Measurements from ENCODE around the gene EPHB2. TPM values are rescaled to one million over a fixed set of nuclear protein-coding genes. Genes with fewer than 3 reads are reported as not detected.

EPHB2 gene
- polyA plus RNA-seq, 4 donors, result 12.4 to 67.9 (median 14.5) TPM

DNA sequence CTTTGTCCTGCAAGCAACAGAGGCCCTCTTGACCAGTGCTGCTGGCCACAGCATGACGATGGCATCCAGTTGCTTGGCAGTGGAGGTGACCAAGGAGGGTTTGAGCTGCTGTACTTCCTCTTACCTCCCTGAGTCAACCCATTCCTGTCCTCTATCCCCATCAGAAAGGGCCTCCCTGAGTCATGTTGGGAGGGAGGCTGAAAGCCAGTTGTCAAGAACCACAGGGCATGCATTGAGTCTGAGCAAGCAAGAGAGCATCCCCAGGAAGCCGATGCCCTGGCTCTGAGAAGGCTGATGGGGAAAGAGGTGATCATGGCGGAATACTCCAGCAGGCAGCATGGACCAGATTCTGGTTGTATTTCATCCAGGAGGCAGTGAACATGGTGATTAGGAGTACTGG, 192.5 kb downstream of the EPHB2 start:
- no peak for DNase-seq (ENCODE audit: low read depth in 4 of 4, low spot score in 3 of 4)

- DNase-seq (ENCODE audit: low read depth in 4 of 4, low spot score in 3 of 4), result no peak
Observed at GRCh38 chr1:22906968-22907367, 196.3 kb downstream of the EPHB2 start.

DNA sequence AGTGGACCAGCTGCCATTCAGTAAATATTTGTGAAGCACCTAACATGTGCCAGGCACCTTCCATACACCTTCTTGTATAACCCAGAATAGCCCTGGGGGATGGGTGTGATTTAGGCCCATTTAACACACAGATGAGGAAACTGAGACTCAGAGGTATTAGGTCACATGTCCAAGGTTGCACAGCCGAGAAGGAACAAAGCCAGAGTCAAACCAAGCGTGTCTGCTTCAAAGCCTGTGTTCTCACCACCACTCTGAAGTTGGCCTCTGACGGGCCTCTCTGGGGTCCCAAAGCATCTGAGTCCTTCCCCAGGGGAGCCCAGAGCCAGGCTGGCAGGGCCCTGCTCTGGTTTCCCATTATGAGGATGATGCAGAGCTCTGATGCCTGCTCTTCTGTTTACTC, 196.9 kb downstream of the EPHB2 start:
- no peak for DNase-seq (ENCODE audit: low read depth in 4 of 4, low spot score in 3 of 4)

- no peak for DNase-seq (ENCODE audit: low read depth in 4 of 4, low spot score in 3 of 4)
Observed at GRCh38 chr1:22908880-22909426, 198.3 kb downstream of the EPHB2 start.

- DNase-seq (ENCODE audit: low read depth in 4 of 4, low spot score in 3 of 4), result no peak
Observed at GRCh38 chr1:22910286-22910685, 199.6 kb downstream of the EPHB2 start.

DNA sequence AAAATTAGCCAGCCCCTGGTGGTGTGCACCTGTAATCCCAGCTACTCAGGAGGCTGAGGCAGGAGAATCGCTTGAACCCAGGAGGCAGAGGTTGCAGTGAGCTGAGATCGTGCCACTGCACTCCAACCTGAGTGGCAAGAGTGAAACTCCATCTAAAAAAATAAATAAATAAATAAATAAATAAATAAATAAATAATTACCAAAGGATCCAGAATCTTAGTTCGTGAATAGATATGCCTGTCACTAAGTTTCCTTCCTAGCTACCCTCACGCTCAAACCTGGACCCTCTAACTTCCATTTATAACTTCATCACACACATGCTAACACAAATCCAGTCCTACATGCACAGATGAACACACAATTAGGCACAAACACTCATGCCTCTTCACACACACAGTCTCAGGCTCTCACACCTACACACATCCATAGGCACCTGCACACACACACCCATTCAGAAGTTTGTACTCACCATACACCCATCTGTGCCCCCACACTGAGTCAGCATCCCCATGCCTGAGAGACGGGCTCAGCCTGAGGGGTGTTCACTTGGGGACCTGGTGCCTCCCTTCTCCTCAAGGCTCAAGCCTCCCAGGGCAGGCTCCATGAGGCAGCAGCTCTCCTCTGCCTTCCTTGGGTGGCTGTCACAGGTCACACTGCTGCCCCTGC, 200.5 kb downstream of the EPHB2 start:
- no peak for DNase-seq (ENCODE audit: low read depth in 4 of 4, low spot score in 3 of 4)

DNA sequence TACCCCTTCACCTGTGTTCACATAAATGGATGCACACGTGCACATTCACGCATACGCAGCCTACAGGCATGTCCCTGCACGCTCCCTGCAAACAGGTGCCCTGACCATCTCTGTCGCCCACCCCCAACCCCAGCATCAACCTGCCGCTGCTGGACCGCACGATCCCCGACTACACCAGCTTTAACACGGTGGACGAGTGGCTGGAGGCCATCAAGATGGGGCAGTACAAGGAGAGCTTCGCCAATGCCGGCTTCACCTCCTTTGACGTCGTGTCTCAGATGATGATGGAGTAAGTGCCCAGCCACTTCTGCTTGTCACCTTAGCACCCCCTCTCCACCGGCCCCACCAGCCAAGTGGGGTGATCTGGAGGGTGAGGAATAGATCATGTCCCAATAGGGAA, 201.7 kb downstream of the EPHB2 start:
- no peak for DNase-seq (ENCODE audit: low read depth in 4 of 4, low spot score in 3 of 4)

GRCh38 chr1:22913421-22914141, 202.9 kb downstream of the EPHB2 start:
- DNase-seq (ENCODE audit: low read depth in 4 of 4, low spot score in 3 of 4), result no peak

- no peak for DNase-seq (ENCODE audit: low read depth in 4 of 4, low spot score in 3 of 4)
Observed at GRCh38 chr1:22914156-22914555, 203.5 kb downstream of the EPHB2 start.

DNA sequence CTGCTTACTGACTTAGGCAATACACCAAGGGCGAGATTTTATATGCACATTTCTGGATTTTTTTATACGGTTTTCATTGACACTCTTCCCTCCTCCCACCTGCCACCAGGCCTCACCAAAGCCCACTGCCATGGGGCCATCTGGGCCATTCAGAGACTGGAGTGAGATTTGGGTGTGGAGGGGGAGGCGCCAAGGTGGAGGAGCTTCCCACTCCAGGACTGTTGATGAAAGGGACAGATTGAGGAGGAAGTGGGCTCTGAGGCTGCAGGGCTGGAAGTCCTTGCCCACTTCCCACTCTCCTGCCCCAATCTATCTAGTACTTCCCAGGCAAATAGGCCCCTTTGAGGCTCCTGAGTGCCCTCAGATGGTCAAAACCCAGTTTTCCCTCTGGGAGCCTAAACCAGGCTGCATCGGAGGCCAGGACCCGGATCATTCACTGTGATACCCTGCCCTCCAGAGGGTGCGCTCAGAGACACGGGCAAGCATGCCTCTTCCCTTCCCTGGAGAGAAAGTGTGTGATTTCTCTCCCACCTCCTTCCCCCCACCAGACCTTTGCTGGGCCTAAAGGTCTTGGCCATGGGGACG, 204.1 kb downstream of the EPHB2 start:
- DNase-seq (ENCODE audit: low read depth in 4 of 4, low spot score in 3 of 4), result no peak

GRCh38 chr1:22915231-22915630, 204.6 kb downstream of the EPHB2 start:
- no peak for DNase-seq (ENCODE audit: low read depth in 4 of 4, low spot score in 3 of 4)

DNA sequence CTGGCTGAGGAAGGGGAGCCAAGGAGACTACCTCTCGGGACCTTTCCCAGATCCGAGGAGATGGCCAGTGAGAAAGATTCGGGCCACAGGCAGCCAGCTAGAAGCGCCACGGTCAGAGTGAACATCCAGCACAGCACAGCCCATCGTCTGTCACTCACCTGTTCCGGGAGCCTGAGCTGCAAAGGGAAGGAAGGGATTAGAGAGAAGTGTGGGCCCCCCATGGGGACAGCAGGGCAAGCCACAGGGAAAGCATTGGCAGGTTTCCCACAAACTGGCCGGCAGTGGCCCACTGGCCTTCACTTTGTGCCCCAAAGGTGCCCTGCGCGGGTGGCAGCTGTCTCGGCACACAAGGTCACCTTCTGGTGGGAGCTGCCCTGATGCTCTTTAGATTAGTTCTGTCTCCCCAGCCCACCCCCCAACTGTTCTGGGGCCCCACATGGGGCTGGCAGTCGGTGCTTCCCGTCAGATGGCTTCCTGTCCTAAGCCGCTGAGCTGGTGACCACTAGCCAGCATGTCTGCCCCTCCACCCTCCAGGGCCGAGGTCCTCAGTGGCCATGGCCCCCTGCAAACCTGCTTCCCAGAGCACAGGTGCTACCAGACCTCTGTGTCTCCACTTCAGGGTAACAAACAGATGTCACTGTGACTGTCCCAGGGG, 205.3 kb downstream of the EPHB2 start:
- DNase-seq (ENCODE audit: low read depth in 4 of 4, low spot score in 3 of 4), result no peak

GRCh38 chr1:22916471-22916820, 205.8 kb downstream of the EPHB2 start:
- DNase-seq (ENCODE audit: low read depth in 4 of 4, low spot score in 3 of 4), result no peak

- DNase-seq (ENCODE audit: low read depth in 4 of 4, low spot score in 3 of 4), result no peak
Observed at GRCh38 chr1:22917989-22918388, 207.3 kb downstream of the EPHB2 start.

DNA sequence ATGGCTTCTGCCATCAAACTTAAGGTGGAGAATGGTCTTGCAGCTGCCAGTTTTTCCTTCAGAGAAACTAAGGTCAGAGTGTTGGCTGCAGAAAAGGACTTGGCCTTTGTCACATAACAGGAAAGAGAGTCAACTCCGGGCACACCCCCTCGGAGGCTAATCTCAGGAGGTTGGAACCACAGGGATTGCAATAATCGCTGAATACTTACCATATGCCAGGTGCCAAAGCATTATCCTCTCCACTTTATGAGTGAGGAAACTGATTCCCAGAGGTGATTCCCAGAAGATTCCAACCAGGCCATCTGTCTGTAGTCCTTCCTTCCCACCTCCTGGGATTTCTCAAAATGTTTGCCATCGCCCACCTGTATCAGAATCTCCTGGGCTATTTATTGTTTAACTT, 208.0 kb downstream of the EPHB2 start:
- no peak for DNase-seq (ENCODE audit: low read depth in 4 of 4, low spot score in 3 of 4)

DNA sequence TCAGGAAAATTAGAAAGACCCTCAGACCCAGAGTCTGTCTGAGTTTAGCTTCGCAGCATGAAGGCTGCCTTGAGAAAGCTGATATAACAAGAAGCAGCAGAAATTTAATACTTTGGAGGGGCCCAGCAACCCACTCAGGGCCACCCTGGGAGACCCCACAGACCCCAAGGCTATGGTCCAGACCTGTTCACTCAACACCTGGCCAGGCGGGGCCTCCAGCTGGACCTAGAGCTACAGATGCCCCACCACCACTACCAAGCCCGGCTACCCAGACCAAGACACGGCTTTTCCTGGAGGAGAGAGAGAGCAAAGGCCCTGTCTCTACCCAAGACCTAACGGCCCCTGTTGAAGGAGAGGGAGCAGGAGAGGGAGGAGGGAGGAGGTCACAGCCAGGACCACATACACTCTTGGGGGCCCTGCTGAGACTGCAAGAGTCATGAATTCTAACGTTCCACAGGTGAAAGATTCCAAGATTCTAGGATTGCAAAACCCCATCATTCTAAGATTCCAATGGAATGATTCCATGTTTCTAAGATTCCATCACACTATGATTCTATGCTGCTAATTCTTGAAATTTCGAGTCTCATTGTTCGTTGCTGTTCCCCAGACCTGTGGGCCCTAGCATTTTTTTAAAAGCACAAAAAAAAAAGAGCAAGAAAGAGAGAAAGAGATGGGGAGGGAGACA, 208.8 kb downstream of the EPHB2 start:
- no peak for DNase-seq (ENCODE audit: low read depth in 4 of 4, low spot score in 3 of 4)

DNA sequence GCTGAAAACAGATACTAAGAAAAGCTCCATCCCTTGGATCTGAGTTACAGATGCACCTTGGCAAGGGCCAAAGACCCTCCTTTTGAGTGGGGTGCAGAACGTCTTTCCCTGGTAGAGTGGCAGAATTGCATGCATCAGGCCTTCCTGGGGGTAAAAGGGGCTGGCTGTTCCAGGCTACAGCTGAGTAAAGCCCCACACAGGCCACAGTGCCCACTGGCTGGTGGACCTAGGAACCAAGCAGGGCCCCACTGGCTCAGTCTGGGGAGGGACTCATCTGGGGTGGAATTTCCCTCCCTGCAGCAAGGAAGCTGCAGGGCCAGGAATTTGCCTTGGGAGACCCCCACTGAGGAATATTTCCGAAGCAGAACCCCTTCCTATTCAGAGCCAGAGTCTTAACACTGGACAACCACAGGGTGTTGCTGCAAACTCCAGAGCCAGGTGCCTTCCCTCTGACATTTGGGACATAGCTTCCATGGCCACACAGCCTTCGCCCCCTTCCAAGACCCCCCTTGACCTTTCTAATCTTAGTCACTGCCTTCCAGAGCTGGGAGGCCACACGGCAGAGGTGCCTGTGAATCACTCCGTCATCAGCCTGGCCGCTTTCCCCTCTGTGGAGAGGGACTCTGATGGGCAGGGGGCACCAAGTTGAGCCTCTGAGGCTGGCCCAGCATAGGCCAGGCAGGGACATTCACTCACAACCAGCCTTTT, 209.5 kb downstream of the EPHB2 start:
- DNase-seq (ENCODE audit: low read depth in 4 of 4, low spot score in 3 of 4), result no peak

DNA sequence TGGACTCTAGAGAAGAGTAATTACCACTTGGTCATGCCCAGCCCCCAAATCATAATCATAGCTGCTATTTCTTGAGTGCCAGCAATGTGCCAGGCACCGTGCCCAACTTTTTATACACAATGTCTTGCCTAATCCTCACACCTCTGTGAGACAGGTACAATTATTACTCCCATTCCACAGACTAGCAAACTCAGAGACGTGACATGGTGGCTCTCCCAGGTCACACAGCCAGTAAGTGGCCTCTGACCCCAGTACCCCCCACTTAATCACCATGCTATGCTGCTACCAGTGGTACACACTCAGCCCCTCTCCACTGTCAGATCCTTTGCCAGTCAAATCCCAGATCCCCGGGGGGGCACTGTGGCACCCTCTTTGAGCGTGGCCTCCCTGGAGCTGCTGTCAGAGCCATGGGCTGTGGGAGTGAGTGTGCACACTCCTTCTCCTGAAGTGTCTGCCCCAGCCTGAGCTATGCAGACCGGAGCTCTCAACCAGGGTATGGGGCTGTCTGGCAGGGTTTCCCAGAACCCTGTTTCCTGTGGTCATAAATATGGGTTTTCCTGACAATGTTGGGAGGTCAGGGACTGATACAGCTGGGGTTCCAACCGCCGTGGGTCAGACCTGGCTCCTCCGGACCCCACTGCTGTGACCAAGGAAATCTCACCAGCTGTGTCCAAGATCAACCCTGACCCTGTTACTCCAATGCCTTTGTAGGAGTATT, 210.3 kb downstream of the EPHB2 start:
- DNase-seq (ENCODE audit: low read depth in 4 of 4, low spot score in 3 of 4), result no peak

GRCh38 chr1:22921452-22922126, 210.9 kb downstream of the EPHB2 start:
- DNase-seq (ENCODE audit: low read depth in 4 of 4, low spot score in 3 of 4), result no peak
